22Rv1 (cell line): ENCODE measurements around the gene NID1.

Experiments
- H3K27ac ChIP-seq: fragments of 450-650 bp; 2 replicates; pipeline ENCODE4 v1.5.1; 2017
- CTCF ChIP-seq: fragments of 450-650 bp; IDR thresholded peaks from 2 replicates; pipeline ENCODE4 v1.5.1; 2017; ENCODE audit warnings: mild to moderate bottlenecking
- ZFX ChIP-seq: fragments of 450-650 bp; IDR thresholded peaks from 2 replicates; pipeline ENCODE4 v1.6.1; 2017; ENCODE audit warnings: antibody characterized with exemption, borderline replicate concordance

Gene NID1

DNA sequence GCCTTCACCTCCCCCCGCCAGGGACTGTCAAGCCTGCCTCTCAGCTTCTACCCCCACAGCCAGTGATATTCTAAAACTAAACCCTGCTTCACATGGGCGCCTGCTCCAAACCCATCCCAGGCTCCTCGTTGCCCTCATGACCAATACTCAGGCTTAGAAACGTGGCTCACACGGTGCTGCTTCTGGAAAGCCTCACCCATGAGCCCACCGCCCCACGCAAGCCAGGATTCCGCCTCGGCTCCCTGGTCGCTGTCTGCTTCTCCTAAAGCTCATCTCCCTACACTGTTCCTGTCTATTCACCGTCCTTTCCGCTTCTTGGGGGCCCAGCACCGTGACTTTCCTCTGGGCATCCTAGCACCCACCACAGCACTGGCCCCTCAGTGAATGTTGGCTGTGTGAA, 72.5 kb downstream of the NID1 start:
- TF ChIP-seq ZFX: no peak
- no peak overlapping the region for H3K27ac ChIP-seq

- TF ChIP-seq ZFX: no peak
- no peak for TF ChIP-seq CTCF
- no peak overlapping the region for H3K27ac ChIP-seq
Observed at GRCh38 chr1:235990330-235990795, 74.5 kb downstream of the NID1 start.

GRCh38 chr1:235989105-235989504, 75.8 kb downstream of the NID1 start:
- no peak overlapping the region for H3K27ac ChIP-seq
- no peak for TF ChIP-seq CTCF
- TF ChIP-seq ZFX: no peak

- no peak for TF ChIP-seq ZFX
- no peak for TF ChIP-seq CTCF
- H3K27ac ChIP-seq: no peak overlapping the region
Observed at GRCh38 chr1:235986869-235987268, 78.0 kb downstream of the NID1 start.

DNA sequence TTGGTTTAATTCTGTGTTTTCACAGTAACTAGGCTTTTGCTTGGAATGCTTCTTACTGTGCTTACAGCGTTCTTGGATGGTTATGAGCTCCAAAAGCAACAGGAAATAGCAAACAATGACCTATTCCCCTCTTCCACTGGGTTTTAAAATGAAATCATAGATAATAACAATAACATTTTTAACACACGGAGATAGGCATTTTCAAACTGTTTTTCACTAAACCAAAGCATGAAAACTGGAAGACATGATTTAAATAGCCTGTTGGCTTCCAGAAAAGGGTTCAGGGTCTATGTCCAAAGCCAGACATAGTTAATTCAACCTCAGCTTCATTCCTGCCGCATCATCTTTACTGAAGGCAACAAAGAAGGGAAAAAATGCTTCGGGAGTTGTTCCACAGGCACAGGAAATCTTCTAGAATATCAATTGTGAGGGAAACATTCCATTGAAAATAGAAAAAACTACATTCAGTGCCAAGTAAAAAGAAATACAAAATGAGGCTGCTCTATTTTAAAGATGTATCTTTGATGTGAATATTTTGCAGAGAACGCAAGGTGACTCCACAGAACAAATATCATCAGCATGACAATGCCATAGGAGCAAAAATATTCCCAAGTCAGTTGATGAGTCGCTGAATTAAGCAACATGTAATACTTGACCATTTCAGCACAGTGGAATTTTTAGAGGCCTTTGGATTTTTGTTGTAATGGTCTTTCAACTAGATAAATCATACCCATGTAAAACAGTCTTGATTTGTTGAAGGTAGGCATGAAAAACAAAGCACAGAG, 80.7 kb downstream of the NID1 start:
- TF ChIP-seq CTCF (no peak), ZFX (no peak)
- H3K27ac ChIP-seq: no peak overlapping the region

GRCh38 chr1:235980976-235981375, 83.9 kb downstream of the NID1 start:
- TF ChIP-seq CTCF: no peak
- no peak for TF ChIP-seq ZFX
- no peak overlapping the region for H3K27ac ChIP-seq

GRCh38 chr1:235979716-235980333, 85.1 kb downstream of the NID1 start:
- TF ChIP-seq ZFX (no peak), CTCF (no peak)
- H3K27ac ChIP-seq: no peak overlapping the region
